ENCODE data around the gene FMNL1. TPM values are rescaled to one million over a fixed set of nuclear protein-coding genes. Genes with fewer than 3 reads are reported as not detected.

FMNL1 gene
- total RNA-seq, 1 experiment from 2014 or later, result 3.0 TPM

GRCh38 chr17:45172541-45173286 lies 49.0 kb upstream of the FMNL1 start:
- intact Hi-C loops (cut with micrococcal nuclease; ENCODE audit: unreplicated experiment), result no loop called here
- TF ChIP-seq CTCF (IDR thresholded peaks at IDR 0.05; ENCODE audit: insufficient read depth in 1 of 2, low read depth in 1 of 2, low read length in 1 of 2, severe bottlenecking in 1 of 2, unreplicated experiment in 1 of 2), result peak in 1 of 2 experiments; percentile 0
- peak overlapping the region; percentile 2; the same call in 1 of the 2 replicates for H3K4me3 ChIP-seq (ENCODE audit: low read depth, low read length)
- Mint-ChIP-seq H3K4me1 (ENCODE audit: low read depth, unreplicated experiment) (peaks cover 45% of the 10 kb centered on the region), H3K9me3 (ENCODE audit: unreplicated experiment) (no peaks in the 10 kb centered on the region), H3K36me3 (ENCODE audit: insufficient read depth, unreplicated experiment) (peaks cover 31% of the 10 kb centered on the region), H3K4me3 (ENCODE audit: unreplicated experiment) (peak overlapping the region; percentile 64), H3K27ac (ENCODE audit: unreplicated experiment) (peak overlapping the region; percentile 94), H3K27me3 (ENCODE audit: insufficient read depth, unreplicated experiment) (no peaks in the 10 kb centered on the region)
- H3K36me3 ChIP-seq (ENCODE audit: control insufficient read depth, insufficient read depth, low read length), result no peaks in the 10 kb centered on the region
- H3K9me3 ChIP-seq, result no peaks in the 10 kb centered on the region
- ChIA-PET POLR2A (interaction anchor here (1.0 to 8.1 kb wide), 5 partner anchors 12 to 37 kb away, joined by 4 to 183 read pairs (median 11); partner anchors contain the start of genes ACBD4, HEXIM1 and HEXIM2), CTCF (interaction anchor here (1.2 to 4.5 kb wide), 7 partner anchors 11 to 37 kb away, joined by 7 to 47 read pairs (median 24); partner anchors contain the start of genes ACBD4, HEXIM1 and HEXIM2)
- H3K27me3 ChIP-seq (replicated peaks; ENCODE audit: control insufficient read depth, insufficient read depth, low read length), result no peaks in the 10 kb centered on the region
- BruUV-seq (replicated peaks), result no TSS peak
- DNase-seq, result peak; percentile 42 to 67
- peaks cover 70% of the 10 kb centered on the region for H3K4me1 ChIP-seq

- Mint-ChIP-seq H3K27me3 (ENCODE audit: insufficient read depth, unreplicated experiment) (no peaks in the 10 kb centered on the region), H3K27ac (ENCODE audit: unreplicated experiment) (peak overlapping the region; percentile 89), H3K4me1 (ENCODE audit: low read depth, unreplicated experiment) (peaks cover 25% of the 10 kb centered on the region), H3K9me3 (ENCODE audit: unreplicated experiment) (no peaks in the 10 kb centered on the region), H3K4me3 (ENCODE audit: unreplicated experiment) (peak overlapping the region; percentile 57), H3K36me3 (ENCODE audit: insufficient read depth, unreplicated experiment) (peaks cover 25% of the 10 kb centered on the region)
- Histone ChIP-seq H3K27me3 (replicated peaks; ENCODE audit: control insufficient read depth, insufficient read depth, low read length) (no peaks in the 10 kb centered on the region), H3K9me3 (no peaks in the 10 kb centered on the region), H3K4me3 (ENCODE audit: low read depth, low read length) (no peak overlapping the region), H3K36me3 (ENCODE audit: control insufficient read depth, insufficient read depth, low read length) (no peaks in the 10 kb centered on the region), H3K4me1 (peaks cover 54% of the 10 kb centered on the region)
- POLR2A ChIA-PET, result interaction anchor here (0.6 to 8.1 kb wide), 11 partner anchors 15 to 621 kb away, joined by 3 to 183 read pairs (median 7); partner anchors contain the start of genes ACBD4, HEXIM1, HEXIM2 and NMT1
- DNase-seq, result no peak
- intact Hi-C loops (cut with micrococcal nuclease; ENCODE audit: unreplicated experiment), result loop anchor here (1.0 kb wide), 3 partner anchors 14 to 27 kb away; partner anchors contain the start of genes HEXIM1 and HEXIM2
- BruUV-seq (replicated peaks), result TSS peak; percentile 42
- CTCF ChIA-PET, result interaction anchor here (0.6 to 2.4 kb wide), 12 partner anchors 12 to 250 kb away, joined by 3 to 53 read pairs (median 8); partner anchors contain the start of genes ACBD4, HEXIM1 and HEXIM2
- TF ChIP-seq CTCF (IDR thresholded peaks at IDR 0.05; ENCODE audit: insufficient read depth in 1 of 2, low read depth in 1 of 2, low read length in 1 of 2, severe bottlenecking in 1 of 2, unreplicated experiment in 1 of 2), result no peak
Observed at GRCh38 chr17:45175759-45176115, 45.9 kb upstream of the FMNL1 start.

- BruUV-seq (replicated peaks), result no TSS peak
- H3K4me1 Mint-ChIP-seq (ENCODE audit: low read depth, unreplicated experiment), result peaks cover 25% of the 10 kb centered on the region
- H3K9me3 Mint-ChIP-seq (ENCODE audit: unreplicated experiment), result no peaks in the 10 kb centered on the region
- ChIA-PET CTCF (no interaction called here), POLR2A (no interaction called here)
- no peaks in the 10 kb centered on the region for H3K36me3 ChIP-seq (ENCODE audit: control insufficient read depth, insufficient read depth, low read length)
- H3K4me3 Mint-ChIP-seq (ENCODE audit: unreplicated experiment), result no peak overlapping the region
- H3K27me3 ChIP-seq (replicated peaks; ENCODE audit: control insufficient read depth, insufficient read depth, low read length), result no peaks in the 10 kb centered on the region
- no peaks in the 10 kb centered on the region for H3K9me3 ChIP-seq
- no peak for TF ChIP-seq CTCF (IDR thresholded peaks at IDR 0.05; ENCODE audit: insufficient read depth in 1 of 2, low read depth in 1 of 2, low read length in 1 of 2, severe bottlenecking in 1 of 2, unreplicated experiment in 1 of 2)
- no peak overlapping the region for H3K4me3 ChIP-seq (ENCODE audit: low read depth, low read length)
- no peak for DNase-seq
- H3K27ac Mint-ChIP-seq (ENCODE audit: unreplicated experiment), result no peak overlapping the region
- H3K36me3 Mint-ChIP-seq (ENCODE audit: insufficient read depth, unreplicated experiment), result peaks cover 9% of the 10 kb centered on the region
- intact Hi-C loops (cut with micrococcal nuclease; ENCODE audit: unreplicated experiment), result no loop called here
- peaks cover 38% of the 10 kb centered on the region for H3K4me1 ChIP-seq
- no peaks in the 10 kb centered on the region for H3K27me3 Mint-ChIP-seq (ENCODE audit: insufficient read depth, unreplicated experiment)
Observed at GRCh38 chr17:45177563-45177962, 44.1 kb upstream of the FMNL1 start.
